Urothelium cell line (cell line): ENCODE results near the gene ZP2.
"Not testable (repeated sequence)": the region's sequence is repeated elsewhere in the genome, so short reads cannot be mapped to it uniquely, and the experiment has no call there.

Source experiments
- DNase-seq: peaks from one replicate; pipeline ENCODE4 v3.0.0; 2011; ENCODE audit warnings: low spot score, mixed read lengths
- FAIRE-seq: peaks from 2 replicates; lab custom pipeline; 2011; peaks lifted over from hg19 to GRCh38; lab: Jason Lieb, UNC

ZP2 gene

GRCh38 chr16:21211486-21211885, at the start of gene ZP2:
Gene ZP2, minus strand, starts transcription at chr16:21211574. Its CDS starts 27 bp downstream, at chr16:21211547.
- FAIRE-seq: no peak

DNA sequence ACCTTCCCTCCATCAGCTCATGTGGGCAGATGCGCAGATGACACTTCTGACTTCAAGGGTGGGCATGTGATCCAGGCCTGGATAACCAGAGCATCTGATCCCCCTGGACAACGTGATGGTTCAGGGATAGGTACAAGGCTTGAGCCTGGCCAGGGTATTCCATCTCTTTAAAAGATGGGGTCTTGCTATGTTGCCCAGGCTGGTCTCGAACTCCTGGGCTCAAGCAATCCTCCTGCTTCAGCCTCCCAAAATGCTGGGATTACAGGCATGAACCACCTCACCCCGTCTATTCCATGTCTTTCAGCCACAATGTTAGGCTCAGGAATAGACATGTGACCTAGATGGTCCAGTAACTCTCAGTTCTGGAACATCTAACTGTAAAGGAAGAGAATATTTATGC, 45.9 kb upstream of the ZP2 start:
- no peak for FAIRE-seq
- no peak for DNase-seq

More at GRCh38 chr16:21211486-21211885, at the start of gene ZP2:
- no peak for DNase-seq

GRCh38 chr16:21256636-21257035, 45.3 kb upstream of the ZP2 start:
- no peak for DNase-seq
- no peak for FAIRE-seq

DNA sequence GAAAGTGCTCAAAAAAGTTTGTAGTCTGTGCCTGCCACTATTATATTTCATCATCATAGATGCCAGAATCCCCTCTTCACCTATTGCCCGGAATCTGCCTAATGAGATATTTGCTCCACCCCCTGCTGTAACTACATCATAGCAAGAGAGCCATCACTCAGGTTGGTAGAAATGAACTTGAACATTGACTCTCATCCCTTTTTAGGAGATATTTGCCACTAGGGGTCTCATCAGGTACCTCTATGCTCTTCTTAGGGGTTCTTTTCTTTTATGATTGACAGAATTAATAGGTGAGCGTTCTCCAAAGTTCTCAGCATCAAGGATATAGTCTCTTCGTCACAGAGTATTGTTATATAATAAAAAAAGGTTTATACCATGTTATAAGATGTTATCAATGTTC, 42.1 kb upstream of the ZP2 start:
- DNase-seq (no peak), FAIRE-seq (no peak)

DNA sequence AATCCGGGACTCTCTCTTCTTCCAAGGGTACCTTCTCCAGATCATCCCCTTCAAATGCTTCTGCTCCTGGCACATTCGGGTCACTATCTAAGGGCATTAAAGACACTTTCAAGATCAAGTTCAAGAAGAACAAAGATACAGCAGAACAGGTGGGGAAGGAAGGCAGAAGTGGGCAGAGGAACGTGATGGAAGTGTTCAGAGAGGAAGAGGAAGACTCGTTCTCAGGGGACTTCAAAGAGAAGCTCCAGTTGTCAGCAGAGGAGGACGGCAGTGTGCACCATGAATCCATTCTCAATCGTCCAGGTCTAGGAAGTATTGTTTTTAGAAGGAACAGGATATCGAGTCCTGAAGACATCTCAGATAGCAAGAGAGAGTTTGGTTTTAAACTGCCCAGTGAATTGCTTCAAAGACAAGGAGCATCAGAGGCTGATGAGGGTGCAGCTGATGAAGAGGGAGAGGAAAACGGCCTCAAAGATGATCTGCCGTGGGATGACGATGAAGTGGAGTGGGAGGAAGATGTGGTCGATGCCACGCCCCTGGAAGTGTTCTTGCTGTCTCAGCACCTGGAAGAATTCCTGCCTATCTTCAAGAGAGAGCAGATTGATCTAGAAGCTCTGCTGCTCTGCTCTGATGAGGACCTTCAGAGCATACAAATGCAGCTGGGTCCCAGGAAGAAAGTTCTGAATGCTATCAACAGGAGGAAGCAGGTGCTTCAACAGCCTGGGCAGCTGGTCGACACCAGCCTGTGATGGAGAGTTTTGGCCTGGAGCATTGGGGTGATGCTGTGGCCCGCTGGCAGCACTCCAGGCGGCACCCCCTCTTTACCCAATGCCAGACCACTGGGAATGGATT, 38.9 kb upstream of the ZP2 start:
- no peak for FAIRE-seq
- no peak for DNase-seq

GRCh38 chr16:21248179-21248578, 36.8 kb upstream of the ZP2 start:
- DNase-seq, FAIRE-seq: not testable (repeated sequence)

GRCh38 chr16:21244518-21245215, 33.3 kb upstream of the ZP2 start:
- no peak for DNase-seq
- FAIRE-seq: no peak

- FAIRE-seq (no peak), DNase-seq (no peak)
These were observed 31.4 kb upstream of the ZP2 start for GRCh38 chr16:21242756-21243155.

- FAIRE-seq: no peak
These were observed 28.3 kb upstream of the ZP2 start for GRCh38 chr16:21239646-21240045.

GRCh38 chr16:21236831-21237230, 25.5 kb upstream of the ZP2 start:
- no peak for DNase-seq
- FAIRE-seq: no peak

More at GRCh38 chr16:21239646-21240045, 28.3 kb upstream of the ZP2 start:
- no peak for DNase-seq

DNA sequence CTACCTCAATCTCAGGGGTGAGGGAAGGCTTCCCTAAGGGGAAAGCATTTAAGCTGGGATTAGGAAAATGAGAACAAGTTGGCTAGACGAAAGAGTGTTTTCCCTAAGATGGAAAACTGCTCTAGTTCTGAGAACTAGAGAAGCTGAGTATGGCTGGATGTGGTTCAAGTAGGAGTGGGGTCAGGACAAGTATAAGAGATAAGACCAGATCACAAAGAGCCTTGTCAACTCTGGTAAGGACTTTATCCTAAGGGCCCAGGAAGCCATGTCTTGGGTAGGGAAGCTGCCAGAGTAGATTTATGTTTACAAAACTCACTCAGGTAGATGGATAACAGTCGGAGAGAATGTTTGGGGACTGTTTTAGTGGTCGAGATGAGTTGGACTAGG, 23.8 kb upstream of the ZP2 start:
- FAIRE-seq (no peak), DNase-seq (no peak)

- FAIRE-seq: no peak
- no peak for DNase-seq
These were observed 22.3 kb upstream of the ZP2 start, which contains the start of gene ANKS4B for GRCh38 chr16:21233521-21234150. Gene ANKS4B, plus strand, starts transcription at chr16:21233699. Its CDS starts 39 bp downstream, at chr16:21233738.

DNA sequence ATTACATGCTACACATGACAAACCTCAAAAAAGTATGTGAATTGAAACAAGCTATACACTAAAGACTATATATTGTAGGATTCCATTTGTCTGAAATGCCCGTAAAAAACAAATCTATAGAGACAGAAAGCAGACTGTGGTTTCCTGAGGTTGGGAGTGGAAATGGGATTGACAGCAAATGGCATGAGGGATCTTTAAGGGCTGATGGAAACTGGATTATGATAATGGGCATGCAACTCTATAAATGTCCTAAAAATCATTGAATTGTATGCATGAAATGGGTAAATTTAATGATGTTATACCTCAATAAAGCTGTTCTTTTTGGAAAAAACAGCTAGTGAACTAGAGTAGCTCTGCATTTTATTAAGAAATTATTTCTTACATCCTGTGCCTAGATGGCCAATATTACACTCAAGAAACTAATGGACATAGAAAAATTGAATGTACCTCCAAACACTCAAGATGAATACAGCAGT, 21.7 kb upstream of the ZP2 start:
- DNase-seq (no peak), FAIRE-seq (no peak)

DNA sequence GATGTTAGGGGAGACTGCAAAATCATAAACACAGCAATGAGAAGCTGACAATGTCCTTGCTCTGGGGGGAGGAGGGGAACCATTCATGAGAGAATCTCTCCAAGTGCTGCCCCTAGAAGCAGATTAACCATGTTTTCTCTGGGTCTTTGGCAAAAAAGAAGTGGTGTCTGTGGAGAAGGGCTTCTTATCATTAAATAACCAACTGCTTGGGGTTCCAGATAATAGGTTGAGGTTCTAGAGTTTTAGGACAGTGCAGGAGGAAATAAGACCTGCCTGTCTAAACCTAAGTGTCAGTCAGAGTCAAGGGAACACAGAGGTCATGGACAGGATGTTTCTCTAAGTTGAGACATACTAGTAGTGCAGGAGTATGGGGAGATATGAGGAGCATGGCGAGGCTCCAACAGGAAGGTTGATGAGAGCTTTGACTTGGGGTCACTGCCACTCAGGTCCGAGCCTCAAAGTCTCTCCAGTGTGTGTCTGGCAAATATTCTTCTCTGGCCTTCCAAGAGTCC, 17.0 kb upstream of the ZP2 start:
- no peak for DNase-seq
- FAIRE-seq: no peak

- FAIRE-seq (no peak), DNase-seq (no peak)
These were observed 16.5 kb upstream of the ZP2 start for GRCh38 chr16:21227866-21228265.

- DNase-seq: no peak
- FAIRE-seq: no peak
These were observed 15.4 kb upstream of the ZP2 start for GRCh38 chr16:21226749-21227148.

DNA sequence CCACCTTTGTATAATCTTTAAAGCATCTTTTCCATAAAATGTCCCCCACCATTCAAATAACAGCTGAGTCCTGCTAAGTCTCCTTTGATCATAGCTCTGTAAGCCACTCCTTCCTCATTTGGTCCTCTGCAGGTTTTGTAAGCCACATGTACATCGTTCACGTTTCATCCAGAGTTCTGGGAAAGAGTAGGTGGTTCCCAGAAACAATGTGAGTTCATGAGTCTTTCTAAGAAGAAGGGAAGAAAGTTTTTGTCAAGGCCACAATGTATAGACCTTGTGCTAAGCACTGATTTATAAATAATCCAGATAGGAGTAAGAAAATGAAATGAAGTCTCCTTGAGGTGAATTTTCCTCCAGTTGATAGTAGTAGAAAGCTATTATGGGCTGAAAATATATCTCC, 13.4 kb upstream of the ZP2 start:
- FAIRE-seq: no peak
- no peak for DNase-seq

GRCh38 chr16:21223787-21224186, 12.4 kb upstream of the ZP2 start:
- FAIRE-seq (no peak), DNase-seq (no peak)

- FAIRE-seq: no peak
- DNase-seq: no peak
These were observed 11.3 kb upstream of the ZP2 start for GRCh38 chr16:21222495-21223337.

DNA sequence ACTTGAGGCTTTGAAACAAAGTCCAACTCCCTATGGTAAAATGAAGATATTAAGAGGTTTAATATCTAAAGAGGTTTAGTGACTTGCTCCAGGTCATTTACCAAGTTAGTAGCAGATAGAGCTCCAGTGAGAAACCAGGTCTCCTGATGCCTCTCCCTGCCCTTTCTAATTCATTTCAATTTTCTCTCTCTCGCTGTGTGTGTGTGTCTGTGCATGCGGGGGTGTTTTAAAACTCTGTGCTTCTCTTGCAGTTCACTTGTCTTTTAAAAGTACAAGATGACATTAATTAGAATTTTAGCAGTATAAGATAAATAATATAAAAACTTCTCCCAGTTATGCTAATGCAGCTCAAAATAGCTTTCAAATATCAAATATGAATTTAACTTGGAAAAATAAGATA, 8.2 kb upstream of the ZP2 start:
- no peak for FAIRE-seq
- DNase-seq: no peak
